ENCODE data around the gene GALNT2.

The GALNT2 gene

GRCh38 chr1:230113593-230114236 is 46.7 kb downstream of the GALNT2 start:
- Histone ChIP-seq H3K27ac (replicated peaks) (no peak overlapping the region), H3K4me3 (replicated peaks; ENCODE audit: insufficient read depth, low read length) (no peak overlapping the region)
- no peak for DNase-seq (ENCODE audit: low read depth in 1 of 2, low spot score in 1 of 2)

GRCh38 chr1:230114237-230114651 is 47.2 kb downstream of the GALNT2 start:
- Histone ChIP-seq H3K27ac (replicated peaks) (no peak overlapping the region), H3K27me3 (ENCODE audit: insufficient read depth, poor library complexity, severe bottlenecking) (no peaks in the 10 kb centered on the region), H3K4me3 (replicated peaks; ENCODE audit: insufficient read depth, low read length) (no peak overlapping the region)
- DNase-seq (ENCODE audit: low read depth in 1 of 2, low spot score in 1 of 2): no peak
- TF ChIP-seq SPI1 (IDR thresholded peaks at IDR 0.05; ENCODE audit: borderline replicate concordance, low read depth): no peak
- TF ChIP-seq POLR2AphosphoS5 (IDR thresholded peaks at IDR 0.05; ENCODE audit: low read depth): no peak
- TF ChIP-seq REST (IDR thresholded peaks at IDR 0.05; ENCODE audit: insufficient replicate concordance, low read depth): no peak
- TF ChIP-seq GABPA (IDR thresholded peaks at IDR 0.05; ENCODE audit: low read depth): no peak
- no peak for TF ChIP-seq CTCF (IDR thresholded peaks at IDR 0.05; ENCODE audit: insufficient read depth, low read length)

More at GRCh38 chr1:230113593-230114236, 46.7 kb downstream of the GALNT2 start:
- TF ChIP-seq SPI1 (IDR thresholded peaks at IDR 0.05; ENCODE audit: borderline replicate concordance, low read depth) (no peak), GABPA (IDR thresholded peaks at IDR 0.05; ENCODE audit: low read depth) (no peak), REST (IDR thresholded peaks at IDR 0.05; ENCODE audit: insufficient replicate concordance, low read depth) (no peak), POLR2AphosphoS5 (IDR thresholded peaks at IDR 0.05; ENCODE audit: low read depth) (no peak), CTCF (IDR thresholded peaks at IDR 0.05; ENCODE audit: insufficient read depth, low read length) (no peak)
- no peaks in the 10 kb centered on the region for H3K27me3 ChIP-seq (ENCODE audit: insufficient read depth, poor library complexity, severe bottlenecking)

GRCh38 chr1:230117694-230118093 is 50.7 kb downstream of the GALNT2 start:
- Histone ChIP-seq H3K27ac (replicated peaks) (no peak overlapping the region), H3K27me3 (ENCODE audit: insufficient read depth, poor library complexity, severe bottlenecking) (no peaks in the 10 kb centered on the region), H3K4me3 (replicated peaks; ENCODE audit: insufficient read depth, low read length) (no peak overlapping the region)
- no peak for DNase-seq (ENCODE audit: low read depth in 1 of 2, low spot score in 1 of 2)
- TF ChIP-seq SPI1 (IDR thresholded peaks at IDR 0.05; ENCODE audit: borderline replicate concordance, low read depth) (no peak), POLR2AphosphoS5 (IDR thresholded peaks at IDR 0.05; ENCODE audit: low read depth) (no peak), CTCF (IDR thresholded peaks at IDR 0.05; ENCODE audit: insufficient read depth, low read length) (no peak)

- TF ChIP-seq GABPA (IDR thresholded peaks at IDR 0.05; ENCODE audit: low read depth) (no peak), CTCF (IDR thresholded peaks at IDR 0.05; ENCODE audit: insufficient read depth, low read length) (no peak), SPI1 (IDR thresholded peaks at IDR 0.05; ENCODE audit: borderline replicate concordance, low read depth) (no peak), REST (IDR thresholded peaks at IDR 0.05; ENCODE audit: insufficient replicate concordance, low read depth) (no peak)
- DNase-seq (ENCODE audit: low read depth in 1 of 2, low spot score in 1 of 2): no peak
- H3K27ac ChIP-seq (replicated peaks): no peak overlapping the region
- no peak overlapping the region for H3K4me3 ChIP-seq (replicated peaks; ENCODE audit: insufficient read depth, low read length)
- H3K27me3 ChIP-seq (ENCODE audit: insufficient read depth, poor library complexity, severe bottlenecking): no peaks in the 10 kb centered on the region
Observed at GRCh38 chr1:230119340-230119739, 52.3 kb downstream of the GALNT2 start.
